GM19455 (cell line): ENCODE measurements around the gene SRCAP.
A peak's percentile ranks its signal among the peaks of the same experiment; 100 is the strongest.

Experiments used
- ATAC-seq: cut with Tn5 transposase; IDR thresholded peaks from one replicate; pipeline ENCODE4 v1.9.1; 2021; ENCODE audit not compliant: unreplicated experiment

The SRCAP gene

GRCh38 chr16:30755955-30756780, 57.2 kb downstream of the SRCAP start:
- no peak for ATAC-seq

- ATAC-seq, result no peak
These were observed 57.8 kb downstream of the SRCAP start for GRCh38 chr16:30756781-30757100.

GRCh38 chr16:30757316-30757715, 58.3 kb downstream of the SRCAP start:
- ATAC-seq, result no peak

- ATAC-seq, result no peak
These were observed 60.1 kb downstream of the SRCAP start for GRCh38 chr16:30758988-30759491.

- no peak for ATAC-seq
These were observed 61.1 kb downstream of the SRCAP start for GRCh38 chr16:30760001-30760559.

- ATAC-seq, result no peak
These were observed 61.8 kb downstream of the SRCAP start for GRCh38 chr16:30760577-30761426.

- ATAC-seq, result peak; percentile 38
These were observed 62.5 kb downstream of the SRCAP start for GRCh38 chr16:30761427-30761927.

- peak; percentile 78 for ATAC-seq
These were observed 63.2 kb downstream of the SRCAP start, which contains the start of the genes CFAP119 and RNF40 for GRCh38 chr16:30761928-30762902. TSS of gene CFAP119 (minus strand) at chr16:30762062. CDS start at chr16:30761748, 314 bp downstream. TSS of gene RNF40 (plus strand) at chr16:30762322. CDS start at chr16:30762546, 224 bp downstream.

- ATAC-seq, result no peak
These were observed 64.2 kb downstream of the SRCAP start for GRCh38 chr16:30762991-30763725.

- no peak for ATAC-seq
These were observed 65.1 kb downstream of the SRCAP start for GRCh38 chr16:30764086-30764485.

- ATAC-seq, result no peak
These were observed 66.0 kb downstream of the SRCAP start for GRCh38 chr16:30764816-30765465.

GRCh38 chr16:30766206-30766932, 67.4 kb downstream of the SRCAP start:
- no peak for ATAC-seq

GRCh38 chr16:30766933-30767284, 67.9 kb downstream of the SRCAP start:
- no peak for ATAC-seq

GRCh38 chr16:30767767-30768465, 68.9 kb downstream of the SRCAP start:
- ATAC-seq, result no peak

- no peak for ATAC-seq
These were observed 69.7 kb downstream of the SRCAP start for GRCh38 chr16:30768583-30769181.

GRCh38 chr16:30769379-30770089, 70.6 kb downstream of the SRCAP start:
- no peak for ATAC-seq

GRCh38 chr16:30771726-30772125, 72.8 kb downstream of the SRCAP start:
- no peak for ATAC-seq
